ENCODE results near the gene TENT4B. TPM values are rescaled to one million over a fixed set of nuclear protein-coding genes. Genes with fewer than 3 reads are reported as not detected.
"Not testable (repeated sequence)": the region's sequence is repeated elsewhere in the genome, so short reads cannot be mapped to it uniquely, and the experiment has no call there.

TENT4B gene
- 10 to 100 TPM; 19.3 to 22.4 TPM for total RNA-seq

- POLR2A ChIA-PET = interaction anchor here (1.6 kb wide), 1 partner anchor 51 kb away, joined by 7 read pairs; no protein-coding TSS in a partner anchor
- Mint-ChIP-seq H3K27ac (peak within 1 kb of the TSS; percentile 98), H3K27me3 (no peaks in the 10 kb centered on the region), H3K36me3 (ENCODE audit: low read depth) (peaks cover 10% of the 10 kb centered on the region), H3K9me3 (ENCODE audit: low read depth) (no peaks in the 10 kb centered on the region), H3K4me1 (peaks cover 39% of the 10 kb centered on the region), H3K4me3 (peak within 1 kb of the TSS; percentile 79)
- intact Hi-C loops (cut with DNase I, micrococcal nuclease) = loop anchor here (1.0 to 10.0 kb wide), 18 partner anchors 14 to 1548 kb away; partner anchors contain the start of genes CNEP1R1 (in 2 of the 2), BRD7 (in 1 of the 2), CBLN1 (in 1 of the 2) and CYLD (in 1 of the 2)
- CTCF ChIA-PET = interaction anchor here (2.6 kb wide), 1 partner anchor 58 kb away, joined by 10 read pairs; no protein-coding TSS in a partner anchor
- peak; percentile 92 for DNase-seq
- peak; percentile 71 for ATAC-seq
Observed at GRCh38 chr16:50152807-50153595, at the start of gene TENT4B. Gene TENT4B (plus strand): TSS chr16:50153306. CDS start chr16:50153622, 316 bp downstream.

GRCh38 chr16:50103764-50104163, 49.3 kb upstream of the TENT4B start:
- intact Hi-C loops (cut with DNase I, micrococcal nuclease) = no loop called here
- H3K9me3 Mint-ChIP-seq (ENCODE audit: low read depth) = no peaks in the 10 kb centered on the region
- no peaks in the 10 kb centered on the region for H3K27me3 Mint-ChIP-seq
- no peak overlapping the region for H3K27ac Mint-ChIP-seq
- H3K4me3 Mint-ChIP-seq = no peak overlapping the region
- H3K4me1 Mint-ChIP-seq = peaks cover 7% of the 10 kb centered on the region
- no peak for DNase-seq
- no peak for ATAC-seq
- ChIA-PET CTCF (interaction anchor here (0.9 to 1.0 kb wide), 2 partner anchors 79 to 107 kb away, joined by 3 to 4 read pairs; partner anchors contain the start of gene CNEP1R1), POLR2A (no interaction called here)
- peaks cover 38% of the 10 kb centered on the region for H3K36me3 Mint-ChIP-seq (ENCODE audit: low read depth)

GRCh38 chr16:50114357-50115129, 38.6 kb upstream of the TENT4B start:
- Mint-ChIP-seq H3K4me1 (no peaks in the 10 kb centered on the region), H3K27me3 (no peaks in the 10 kb centered on the region), H3K27ac (no peak overlapping the region), H3K4me3 (no peak overlapping the region), H3K36me3 (ENCODE audit: low read depth) (no peaks in the 10 kb centered on the region), H3K9me3 (ENCODE audit: low read depth) (no peaks in the 10 kb centered on the region)
- intact Hi-C loops (cut with DNase I, micrococcal nuclease) = no loop called here
- CTCF ChIA-PET = interaction anchor here (1.1 kb wide), 2 partner anchors 11 to 32 kb away, joined by 3 read pairs; no protein-coding TSS in a partner anchor
- POLR2A ChIA-PET = no interaction called here
- DNase-seq = no peak
- no peak for ATAC-seq

- peaks cover 13% of the 10 kb centered on the region for H3K4me1 Mint-ChIP-seq
- H3K27ac Mint-ChIP-seq = no peak overlapping the region
- CTCF ChIA-PET = interaction anchor here (1.0 to 1.3 kb wide), 4 partner anchors 8 to 90 kb away, joined by 3 to 5 read pairs (median 4); no protein-coding TSS in a partner anchor
- intact Hi-C loops (cut with DNase I, micrococcal nuclease) = loop anchor here in 1 of 2 experiments (2.0 kb wide), 1 partner anchor 32 kb away; the partner anchor contains the start of gene TENT4B
- no peaks in the 10 kb centered on the region for H3K27me3 Mint-ChIP-seq
- no peaks in the 10 kb centered on the region for H3K36me3 Mint-ChIP-seq (ENCODE audit: low read depth)
- no peaks in the 10 kb centered on the region for H3K9me3 Mint-ChIP-seq (ENCODE audit: low read depth)
- DNase-seq (no peak), ATAC-seq (no peak)
- POLR2A ChIA-PET = interaction anchor here (0.5 to 1.7 kb wide), 4 partner anchors 40 to 1689 kb away, joined by 3 to 4 read pairs (median 3); partner anchors contain the start of gene CNEP1R1
- no peak overlapping the region for H3K4me3 Mint-ChIP-seq
Observed at GRCh38 chr16:50120711-50121110, 32.4 kb upstream of the TENT4B start.

- peak; percentile 33 for DNase-seq
Observed at GRCh38 chr16:50121278-50121677, 31.8 kb upstream of the TENT4B start.

GRCh38 chr16:50121721-50122445, 31.2 kb upstream of the TENT4B start:
- Mint-ChIP-seq H3K4me3 (no peak overlapping the region), H3K9me3 (ENCODE audit: low read depth) (no peaks in the 10 kb centered on the region), H3K36me3 (ENCODE audit: low read depth) (no peaks in the 10 kb centered on the region), H3K4me1 (peaks cover 13% of the 10 kb centered on the region), H3K27me3 (no peaks in the 10 kb centered on the region), H3K27ac (peak overlapping the region; percentile 40)
- DNase-seq (peak; percentile 82), ATAC-seq (peak; percentile 88)
- CTCF ChIA-PET = interaction anchor here (0.6 to 1.4 kb wide), 5 partner anchors 15 to 164 kb away, joined by 3 to 5 read pairs (median 4); no protein-coding TSS in a partner anchor
- POLR2A ChIA-PET = interaction anchor here (0.5 to 1.7 kb wide), 4 partner anchors 19 to 97 kb away, joined by 3 read pairs; partner anchors contain the start of gene CNEP1R1
- intact Hi-C loops (cut with DNase I, micrococcal nuclease) = loop anchor here (1.0 to 2.0 kb wide), 2 partner anchors 30 to 31 kb away; partner anchors contain the start of gene TENT4B (in 1 of the 2)

More at GRCh38 chr16:50121278-50121677, 31.8 kb upstream of the TENT4B start:
- H3K4me1 Mint-ChIP-seq = peaks cover 13% of the 10 kb centered on the region
- ATAC-seq = peak; percentile 56
- H3K4me3 Mint-ChIP-seq = no peak overlapping the region
- H3K9me3 Mint-ChIP-seq (ENCODE audit: low read depth) = no peaks in the 10 kb centered on the region
- no peaks in the 10 kb centered on the region for H3K36me3 Mint-ChIP-seq (ENCODE audit: low read depth)
- H3K27ac Mint-ChIP-seq = peak overlapping the region; percentile 11
- CTCF ChIA-PET = interaction anchor here (1.0 to 1.4 kb wide), 7 partner anchors 9 to 90 kb away, joined by 3 to 5 read pairs (median 4); no protein-coding TSS in a partner anchor
- no peaks in the 10 kb centered on the region for H3K27me3 Mint-ChIP-seq
- POLR2A ChIA-PET = interaction anchor here (0.5 to 1.7 kb wide), 5 partner anchors 20 to 1689 kb away, joined by 3 to 4 read pairs (median 3); partner anchors contain the start of gene CNEP1R1
- intact Hi-C loops (cut with DNase I, micrococcal nuclease) = loop anchor here in 1 of 2 experiments (2.0 kb wide), 1 partner anchor 32 kb away; the partner anchor contains the start of gene TENT4B

GRCh38 chr16:50123417-50123816, 29.7 kb upstream of the TENT4B start:
- no peak for ATAC-seq
- CTCF ChIA-PET = interaction anchor here (0.6 kb wide), 1 partner anchor 24 kb away, joined by 3 read pairs; no protein-coding TSS in a partner anchor

GRCh38 chr16:50124769-50125168, 28.3 kb upstream of the TENT4B start:
- ATAC-seq = no peak
- intact Hi-C loops (cut with DNase I, micrococcal nuclease) = no loop called here
- no peak overlapping the region for H3K4me3 Mint-ChIP-seq
- POLR2A ChIA-PET = no interaction called here
- no peak overlapping the region for H3K27ac Mint-ChIP-seq
- CTCF ChIA-PET = interaction anchor here (1.1 kb wide), 1 partner anchor 12 kb away, joined by 3 read pairs; no protein-coding TSS in a partner anchor
- no peaks in the 10 kb centered on the region for H3K9me3 Mint-ChIP-seq (ENCODE audit: low read depth)
- H3K4me1 Mint-ChIP-seq = peaks cover 13% of the 10 kb centered on the region
- H3K27me3 Mint-ChIP-seq = no peaks in the 10 kb centered on the region
- DNase-seq = no peak
- H3K36me3 Mint-ChIP-seq (ENCODE audit: low read depth) = no peaks in the 10 kb centered on the region

More at GRCh38 chr16:50123417-50123816, 29.7 kb upstream of the TENT4B start:
- Mint-ChIP-seq H3K4me1 (peaks cover 13% of the 10 kb centered on the region), H3K27ac (no peak overlapping the region), H3K4me3 (no peak overlapping the region), H3K36me3 (ENCODE audit: low read depth) (no peaks in the 10 kb centered on the region), H3K9me3 (ENCODE audit: low read depth) (no peaks in the 10 kb centered on the region), H3K27me3 (no peaks in the 10 kb centered on the region)
- POLR2A ChIA-PET = no interaction called here
- intact Hi-C loops (cut with DNase I, micrococcal nuclease) = no loop called here
- DNase-seq = no peak

- intact Hi-C loops (cut with DNase I, micrococcal nuclease) = no loop called here
- ChIA-PET POLR2A (no interaction called here), CTCF (no interaction called here)
- Mint-ChIP-seq H3K27ac (no peak overlapping the region), H3K4me1 (peaks cover 12% of the 10 kb centered on the region), H3K36me3 (ENCODE audit: low read depth) (no peaks in the 10 kb centered on the region), H3K4me3 (no peak overlapping the region), H3K27me3 (no peaks in the 10 kb centered on the region), H3K9me3 (ENCODE audit: low read depth) (no peaks in the 10 kb centered on the region)
- DNase-seq = no peak
- ATAC-seq = no peak
Observed at GRCh38 chr16:50126183-50126582, 26.9 kb upstream of the TENT4B start.

GRCh38 chr16:50132571-50132970, 20.5 kb upstream of the TENT4B start:
- H3K36me3 Mint-ChIP-seq (ENCODE audit: low read depth); ATAC-seq; H3K4me1 Mint-ChIP-seq; DNase-seq; POLR2A ChIA-PET; H3K9me3 Mint-ChIP-seq (ENCODE audit: low read depth); H3K27ac Mint-ChIP-seq; H3K4me3 Mint-ChIP-seq; intact Hi-C loops (cut with DNase I, micrococcal nuclease); H3K27me3 Mint-ChIP-seq: not testable (repeated sequence)
- CTCF ChIA-PET = interaction anchor here (1.0 kb wide), 1 partner anchor 79 kb away, joined by 3 read pairs; no protein-coding TSS in a partner anchor
